C1 segment of cervical spinal cord (tissue), 14 donors: ENCODE measurements around the gene MICAL3.
"Not testable (repeated sequence)": the region's sequence is repeated elsewhere in the genome, so short reads cannot be mapped to it uniquely, and the experiment has no call there.

Source experiments
- DNase-seq, 14 donors: peaks; one replicate each; lab custom pipeline; 2025; lab: John Stamatoyannopoulos, UW

The MICAL3 gene

GRCh38 chr22:18001040-18001893 is 23.1 kb downstream of the MICAL3 start:
- DNase-seq: peak; percentile 82 to 97 (median 92)

- DNase-seq: peak in 1 of 14 donors; percentile 23
These were observed 23.8 kb downstream of the MICAL3 start for GRCh38 chr22:18000441-18001039.

DNA sequence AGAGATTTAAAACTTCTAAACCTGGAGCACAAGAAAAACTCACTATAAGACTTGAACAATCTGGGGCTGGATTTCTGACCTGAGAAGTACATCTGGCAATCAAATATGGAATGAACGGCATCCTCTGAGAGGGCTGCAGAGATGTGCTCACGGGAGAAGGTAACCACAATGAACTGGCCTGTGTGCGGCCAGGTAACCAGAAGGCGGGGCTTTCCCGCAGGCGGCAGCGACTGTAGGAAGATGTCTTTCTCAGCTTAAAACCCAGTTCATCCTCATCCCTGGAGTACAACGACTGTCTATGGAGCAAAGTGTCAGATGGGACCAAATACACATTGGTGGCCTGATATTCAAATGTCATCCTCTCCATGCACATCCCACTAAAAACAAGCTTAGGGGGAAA is 24.5 kb downstream of the MICAL3 start:
- DNase-seq: no peak

GRCh38 chr22:17998913-17999312 is 25.4 kb downstream of the MICAL3 start:
- peak in 2 of 14 donors; percentile 26 to 91 for DNase-seq

- no peak for DNase-seq
These were observed 26.9 kb downstream of the MICAL3 start for GRCh38 chr22:17997456-17997855.

DNA sequence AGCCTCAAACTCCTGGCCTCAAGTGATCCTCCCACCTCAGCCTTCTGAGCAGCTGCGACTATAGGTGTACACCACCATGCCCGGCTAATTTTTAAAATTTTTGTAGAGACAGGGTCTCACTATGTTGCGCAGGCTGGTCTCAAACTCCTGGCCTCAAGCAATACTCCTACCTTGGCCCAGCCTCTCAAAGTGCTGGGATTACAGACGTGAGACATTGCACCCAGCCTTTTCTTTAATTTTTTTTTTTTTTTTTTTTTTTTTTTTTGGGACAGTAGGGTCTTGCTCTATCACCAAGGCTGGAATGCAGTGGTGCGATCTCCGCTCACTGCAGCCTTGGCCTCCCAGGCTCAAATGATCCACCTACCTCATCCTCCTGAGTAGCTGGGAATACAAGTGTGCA is 29.1 kb downstream of the MICAL3 start:
- DNase-seq: not testable (repeated sequence)

- no peak for DNase-seq
These were observed 29.8 kb downstream of the MICAL3 start for GRCh38 chr22:17994424-17995108.

- not testable (repeated sequence) for DNase-seq
These were observed 31.4 kb downstream of the MICAL3 start for GRCh38 chr22:17992976-17993375.

DNA sequence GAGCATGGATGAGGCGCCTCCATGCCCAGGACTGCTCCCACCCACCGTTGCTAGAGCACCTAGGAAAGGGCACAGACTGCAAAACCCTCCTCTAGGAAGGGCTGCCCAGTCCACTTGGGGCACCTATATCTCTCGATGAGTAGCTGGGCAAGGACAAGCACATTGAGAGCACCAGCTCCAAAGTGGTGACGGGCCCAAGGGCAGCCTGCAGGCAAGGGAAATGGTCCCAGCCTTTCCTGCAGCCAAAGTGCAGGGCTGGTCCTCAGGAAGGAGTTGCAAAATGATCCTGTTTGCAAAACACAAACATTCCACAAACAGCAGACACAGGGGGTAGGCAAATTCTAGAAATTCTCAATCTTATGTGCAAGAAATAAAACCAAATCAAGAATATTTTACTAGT is 32.4 kb downstream of the MICAL3 start:
- DNase-seq: not testable (repeated sequence)

DNA sequence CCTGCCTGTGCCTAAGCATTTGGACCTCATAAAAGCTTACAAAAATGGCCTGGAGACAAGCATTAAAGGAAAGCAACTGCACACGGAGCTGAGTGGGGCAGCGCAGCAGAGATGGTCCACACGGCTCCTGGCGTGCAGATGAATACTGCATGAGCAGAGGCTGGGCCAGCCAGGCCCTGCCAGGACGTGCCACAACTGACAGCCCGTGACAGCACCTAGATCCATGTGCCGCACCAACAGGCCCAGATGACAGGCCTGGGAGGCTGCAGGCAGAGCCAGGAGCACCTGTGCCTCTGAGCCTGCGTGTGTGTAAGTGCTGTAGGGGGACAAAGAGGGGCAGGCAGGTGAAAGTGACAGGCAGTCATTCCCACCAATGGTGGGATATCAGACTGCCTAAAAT is 33.4 kb downstream of the MICAL3 start:
- peak in 1 of 14 donors; percentile 68 for DNase-seq

GRCh38 chr22:17990147-17990546 is 34.2 kb downstream of the MICAL3 start:
- DNase-seq: no peak

- DNase-seq: no peak
These were observed 35.4 kb downstream of the MICAL3 start for GRCh38 chr22:17988800-17989513.

DNA sequence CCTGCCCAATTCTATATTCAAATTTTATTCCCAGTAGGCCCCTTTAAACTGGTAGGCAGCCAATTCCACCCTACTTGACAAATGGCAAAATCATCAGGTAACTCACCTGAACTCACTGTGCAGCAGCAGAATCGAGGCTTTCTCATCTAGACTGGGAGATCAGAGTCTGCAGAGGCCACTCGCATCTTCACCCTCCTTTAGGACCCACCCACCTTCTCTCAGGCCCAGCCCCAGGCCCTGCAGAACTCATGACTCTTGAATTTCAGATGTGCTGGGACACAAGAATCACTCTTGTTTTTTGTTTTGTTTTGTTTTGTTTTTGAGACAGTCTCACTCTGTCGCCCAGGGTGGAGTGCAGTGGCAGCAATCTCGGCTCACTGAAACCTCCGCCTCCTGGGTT is 38.8 kb downstream of the MICAL3 start:
- no peak for DNase-seq

- DNase-seq: not testable (repeated sequence)
These were observed 39.3 kb downstream of the MICAL3 start for GRCh38 chr22:17985071-17985470.

DNA sequence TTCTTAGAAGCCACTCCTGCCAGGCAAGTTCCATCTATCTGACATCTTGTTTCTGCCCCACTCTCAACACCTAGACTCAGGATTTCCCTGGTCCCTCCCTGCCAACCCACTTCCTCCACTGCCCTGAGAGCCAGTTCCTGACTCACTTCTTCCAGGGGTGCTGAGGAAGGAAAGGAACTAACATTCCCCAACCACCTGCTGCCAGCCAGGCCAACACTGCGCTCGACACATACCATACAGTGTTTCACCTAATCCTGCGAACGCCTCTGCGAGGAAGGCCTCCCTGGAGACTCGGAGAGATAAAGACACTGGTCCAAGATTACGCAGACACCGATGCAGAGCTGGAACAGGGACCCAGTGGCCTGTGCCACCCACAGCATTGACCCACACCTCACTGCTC is 40.2 kb downstream of the MICAL3 start:
- no peak for DNase-seq

DNA sequence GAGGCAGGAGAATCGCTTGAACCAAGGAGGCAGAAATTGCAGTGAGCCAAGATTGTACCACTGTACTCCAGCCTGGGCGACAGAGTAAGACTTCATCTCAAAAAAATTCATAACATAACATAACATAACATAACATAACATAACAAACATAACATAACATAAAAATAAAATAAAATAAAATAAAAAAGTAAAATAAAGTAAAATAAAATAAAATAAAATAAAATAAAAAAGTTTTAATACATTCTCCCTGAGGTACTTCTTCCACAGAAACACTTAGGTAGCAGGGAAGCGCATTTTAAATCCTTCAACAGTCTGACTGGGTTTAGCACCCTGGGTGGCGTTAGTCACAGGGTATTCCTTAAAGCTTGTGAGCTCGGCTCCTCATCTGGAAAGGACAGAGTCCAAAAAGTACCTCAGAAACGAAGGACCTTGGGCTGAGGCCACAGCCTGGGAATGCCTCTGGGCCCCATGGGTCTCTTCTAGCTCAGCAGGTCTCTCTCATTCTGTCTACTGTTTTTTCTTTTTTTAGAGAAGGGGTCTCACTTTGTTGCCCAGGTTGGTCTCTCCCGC is 41.7 kb downstream of the MICAL3 start:
- DNase-seq: no peak

- DNase-seq: no peak
These were observed 42.9 kb downstream of the MICAL3 start for GRCh38 chr22:17981497-17981896.

- DNase-seq: no peak
These were observed 43.7 kb downstream of the MICAL3 start for GRCh38 chr22:17980638-17981051.

GRCh38 chr22:17980015-17980590 is 44.3 kb downstream of the MICAL3 start:
- DNase-seq: no peak

DNA sequence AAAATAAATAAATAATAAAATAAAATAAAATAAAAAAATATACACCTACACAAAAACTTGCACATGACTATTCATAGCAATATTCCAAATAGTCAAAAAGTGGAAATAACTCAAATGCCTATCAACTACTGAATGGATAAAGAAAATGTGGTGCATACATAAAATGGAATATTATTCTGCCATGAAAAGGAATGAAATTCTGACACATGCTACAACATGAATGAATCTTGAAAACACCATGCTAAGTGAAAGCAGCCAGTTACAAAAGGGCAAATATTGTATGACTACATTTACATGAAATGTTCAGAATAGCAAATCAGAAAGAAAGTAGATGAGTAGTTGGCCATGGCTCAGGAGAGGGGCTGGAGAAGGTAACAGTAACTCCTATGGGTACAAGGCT is 46.3 kb downstream of the MICAL3 start:
- DNase-seq: no peak

- DNase-seq: no peak
These were observed 47.0 kb downstream of the MICAL3 start for GRCh38 chr22:17977371-17977770.
